T-helper 2 cell treated with Interferon-gamma antibody and Interleukin-4, amounts not matched to agents 5 μg/mL and 100 μg/mL, for 36 hours (primary cell): Measurements from ENCODE around the gene RBM19.
"Not testable (repeated sequence)": the region's sequence is repeated elsewhere in the genome, so short reads cannot be mapped to it uniquely, and the experiment has no call there.

Experiments
- DNase-seq: peaks from one replicate; pipeline ENCODE4 v3.0.0; 2021; ENCODE audit warnings: low spot score
- H3K27ac Mint-ChIP-seq: one replicate; pipeline ENCODE4 v1.8.0; 2021; ENCODE audit warnings: mild to moderate bottlenecking, mixed read lengths
- H3K27me3 Mint-ChIP-seq: one replicate; pipeline ENCODE4 v1.8.0; 2021; ENCODE audit warnings: low read depth, mixed read lengths
- H3K36me3 Mint-ChIP-seq: one replicate; pipeline ENCODE4 v1.8.0; 2021; ENCODE audit warnings: low read depth, mixed read lengths
- H3K4me1 Mint-ChIP-seq: one replicate; pipeline ENCODE4 v1.8.0; 2021; ENCODE audit warnings: low read depth, mixed read lengths
- H3K4me3 Mint-ChIP-seq: one replicate; pipeline ENCODE4 v1.8.0; 2022; ENCODE audit warnings: mild to moderate bottlenecking, moderate library complexity, mixed read lengths
- H3K9me3 Mint-ChIP-seq: one replicate; pipeline ENCODE4 v1.8.0; 2021; ENCODE audit warnings: mixed read lengths

The RBM19 gene

DNA sequence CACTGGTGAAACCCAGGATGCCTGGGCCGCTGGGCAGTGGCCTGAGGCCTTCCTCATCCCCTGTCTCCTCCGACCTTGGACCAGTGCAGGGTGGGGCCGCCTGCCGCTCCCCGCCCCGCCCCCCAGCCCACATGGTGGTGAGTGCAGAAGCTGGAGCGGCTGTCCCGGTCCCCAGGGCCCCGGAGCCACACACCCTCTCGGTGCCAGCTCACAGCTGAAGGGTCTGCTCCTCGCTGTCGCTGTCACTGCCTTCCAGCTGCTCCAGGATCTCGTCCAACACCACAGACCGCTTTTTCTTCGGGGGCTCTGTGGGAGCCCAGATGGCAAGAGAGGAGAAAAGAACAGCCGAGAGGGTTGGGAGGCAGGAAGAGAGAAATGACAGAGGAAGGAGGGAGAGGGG lies 143.1 kb downstream of the RBM19 start:
- Mint-ChIP-seq H3K4me1 (no peaks in the 10 kb centered on the region), H3K27ac (peak overlapping the region; percentile 52), H3K36me3 (no peaks in the 10 kb centered on the region), H3K9me3 (no peaks in the 10 kb centered on the region), H3K27me3 (no peaks in the 10 kb centered on the region), H3K4me3 (no peak overlapping the region)
- DNase-seq = no peak

DNA sequence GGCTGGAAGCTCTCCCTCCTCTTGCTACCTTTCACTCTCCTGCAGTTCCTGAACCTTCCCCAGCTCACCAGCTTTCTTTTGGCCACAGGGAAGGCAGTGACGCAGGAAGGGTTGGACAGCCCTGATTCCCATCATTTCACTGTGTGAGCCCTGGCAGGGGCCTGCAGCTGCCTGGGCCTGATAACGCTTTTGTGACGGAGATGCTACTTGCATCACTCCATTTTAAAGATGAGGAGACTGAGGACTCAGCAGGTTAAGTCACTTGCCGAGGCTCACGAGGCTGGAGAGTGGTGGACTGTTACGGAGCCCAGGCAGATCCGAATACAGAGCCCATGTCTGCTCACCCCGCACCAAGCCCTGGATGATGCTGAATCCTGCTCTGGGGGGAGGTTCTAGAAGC lies 145.3 kb downstream of the RBM19 start:
- Mint-ChIP-seq H3K4me1 (no peaks in the 10 kb centered on the region), H3K27me3 (no peaks in the 10 kb centered on the region), H3K36me3 (no peaks in the 10 kb centered on the region), H3K27ac (no peak overlapping the region), H3K9me3 (no peaks in the 10 kb centered on the region), H3K4me3 (no peak overlapping the region)
- no peak for DNase-seq

DNA sequence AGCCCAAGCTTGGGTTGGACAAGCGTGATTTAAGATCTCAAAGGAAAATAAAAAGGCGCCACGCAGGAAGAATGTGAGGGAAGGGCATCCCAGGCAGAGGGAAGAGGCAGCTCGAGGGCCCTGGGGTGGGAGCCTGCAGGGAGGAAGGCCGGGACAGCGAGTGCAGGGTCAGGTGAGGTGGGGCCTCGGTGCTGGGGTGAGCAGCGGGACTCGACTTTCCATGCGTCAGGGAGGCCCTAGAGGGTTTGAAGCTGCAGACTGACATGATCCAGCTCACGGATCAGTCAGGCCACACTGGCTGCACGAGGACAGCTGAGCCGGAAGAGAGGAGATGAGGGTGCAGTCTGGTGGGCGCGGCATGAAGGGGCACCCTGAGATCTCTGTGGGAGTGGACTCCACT lies 145.8 kb downstream of the RBM19 start:
- Mint-ChIP-seq H3K36me3 (no peaks in the 10 kb centered on the region), H3K27me3 (no peaks in the 10 kb centered on the region), H3K4me1 (no peaks in the 10 kb centered on the region), H3K27ac (no peak overlapping the region), H3K4me3 (no peak overlapping the region), H3K9me3 (no peaks in the 10 kb centered on the region)
- DNase-seq = no peak

DNA sequence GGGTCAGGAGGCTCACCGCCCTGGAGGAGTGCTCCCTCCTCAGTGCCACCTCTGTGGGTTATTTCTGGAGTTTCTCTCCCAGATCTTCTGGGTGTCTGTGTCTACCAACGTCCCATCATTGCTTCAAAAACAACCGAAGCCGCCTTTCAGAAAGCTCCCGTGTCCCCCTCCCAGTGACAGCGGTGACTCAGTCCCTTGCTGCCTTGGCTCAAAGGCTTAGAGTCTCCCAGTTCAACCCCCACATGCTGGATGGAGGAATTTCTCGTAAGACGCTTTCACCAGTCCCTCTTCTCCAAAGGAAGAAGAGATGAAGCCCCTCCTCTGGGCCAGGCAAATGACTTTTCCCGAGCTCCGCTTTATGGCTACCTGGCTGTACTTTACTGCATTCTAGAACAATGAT lies 146.6 kb downstream of the RBM19 start:
- DNase-seq = no peak
- Mint-ChIP-seq H3K27ac (no peak overlapping the region), H3K4me1 (no peaks in the 10 kb centered on the region), H3K9me3 (no peaks in the 10 kb centered on the region), H3K27me3 (no peaks in the 10 kb centered on the region), H3K4me3 (no peak overlapping the region), H3K36me3 (no peaks in the 10 kb centered on the region)

GRCh38 chr12:113818833-113819232 lies 147.3 kb downstream of the RBM19 start:
- Mint-ChIP-seq H3K27ac (no peak overlapping the region), H3K4me1 (no peaks in the 10 kb centered on the region), H3K9me3 (no peaks in the 10 kb centered on the region), H3K27me3 (no peaks in the 10 kb centered on the region), H3K4me3 (no peak overlapping the region), H3K36me3 (no peaks in the 10 kb centered on the region)
- DNase-seq = no peak

GRCh38 chr12:113818283-113818682 lies 147.8 kb downstream of the RBM19 start:
- Mint-ChIP-seq H3K27ac (no peak overlapping the region), H3K9me3 (no peaks in the 10 kb centered on the region), H3K4me1 (no peaks in the 10 kb centered on the region), H3K27me3 (no peaks in the 10 kb centered on the region), H3K36me3 (no peaks in the 10 kb centered on the region), H3K4me3 (no peak overlapping the region)
- DNase-seq = no peak

DNA sequence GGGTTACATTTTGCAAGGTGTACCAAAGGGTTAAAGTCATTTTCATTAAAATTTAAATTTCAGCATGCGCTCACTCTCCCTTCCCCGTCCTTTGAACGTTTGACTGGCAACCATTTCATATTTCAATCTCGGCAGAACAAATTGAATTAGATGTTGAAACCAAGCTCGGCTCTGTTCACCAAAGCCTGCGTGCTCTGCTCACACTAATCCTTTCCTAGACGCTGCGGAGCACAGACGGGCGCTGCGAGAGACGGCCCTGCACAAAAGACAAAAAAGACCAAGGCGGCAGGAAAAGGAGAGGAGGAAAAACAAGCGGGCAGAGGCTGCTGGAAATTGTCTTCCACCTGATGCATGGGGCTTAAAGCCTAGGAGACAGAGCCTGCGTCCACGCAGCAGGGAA lies 149.3 kb downstream of the RBM19 start:
- Mint-ChIP-seq H3K36me3 (peaks cover 2% of the 10 kb centered on the region), H3K27me3 (no peaks in the 10 kb centered on the region), H3K9me3 (no peaks in the 10 kb centered on the region)

DNA sequence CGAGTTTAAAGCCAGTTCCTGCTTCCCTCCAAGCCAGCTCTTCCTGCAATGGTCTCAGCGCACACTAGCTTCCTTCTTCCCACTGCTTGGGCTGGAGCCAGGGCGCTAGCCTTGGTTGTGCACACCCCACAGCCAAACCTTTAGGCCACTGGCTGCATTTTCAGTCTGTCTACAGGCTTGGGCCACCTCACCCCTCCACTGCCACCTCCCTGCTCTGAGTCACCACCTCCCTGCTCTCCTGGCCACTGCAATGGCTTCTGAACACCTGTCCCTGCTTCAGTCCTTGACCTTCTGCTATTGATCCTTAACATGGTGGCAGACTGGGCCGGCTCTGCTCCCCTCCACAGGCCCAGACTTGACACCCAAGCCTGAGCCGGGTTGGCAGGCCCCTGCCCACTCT lies 151.1 kb downstream of the RBM19 start:
- Mint-ChIP-seq H3K36me3 (peaks cover 2% of the 10 kb centered on the region), H3K27ac (no peak overlapping the region), H3K27me3 (no peaks in the 10 kb centered on the region), H3K4me1 (no peaks in the 10 kb centered on the region), H3K9me3 (no peaks in the 10 kb centered on the region), H3K4me3 (no peak overlapping the region)
- DNase-seq = no peak

More for the DNA sequence above, 149.3 kb downstream of the RBM19 start:
- H3K4me3 Mint-ChIP-seq = no peak overlapping the region
- H3K27ac Mint-ChIP-seq = no peak overlapping the region
- H3K4me1 Mint-ChIP-seq = no peaks in the 10 kb centered on the region
- no peak for DNase-seq

- peaks cover 2% of the 10 kb centered on the region for H3K36me3 Mint-ChIP-seq
- DNase-seq = no peak
These were observed 152.9 kb downstream of the RBM19 start for GRCh38 chr12:113813229-113813541.

GRCh38 chr12:113812411-113813228 lies 153.5 kb downstream of the RBM19 start:
- DNase-seq = no peak
- no peak overlapping the region for H3K27ac Mint-ChIP-seq
- H3K4me1 Mint-ChIP-seq = no peaks in the 10 kb centered on the region
- peaks cover 2% of the 10 kb centered on the region for H3K36me3 Mint-ChIP-seq
- H3K4me3 Mint-ChIP-seq = no peak overlapping the region
- no peaks in the 10 kb centered on the region for H3K27me3 Mint-ChIP-seq
- no peaks in the 10 kb centered on the region for H3K9me3 Mint-ChIP-seq

More at GRCh38 chr12:113813229-113813541, 152.9 kb downstream of the RBM19 start:
- Mint-ChIP-seq H3K4me1 (no peaks in the 10 kb centered on the region), H3K4me3 (no peak overlapping the region), H3K9me3 (no peaks in the 10 kb centered on the region), H3K27ac (no peak overlapping the region), H3K27me3 (no peaks in the 10 kb centered on the region)

GRCh38 chr12:113809462-113810220 lies 156.5 kb downstream of the RBM19 start:
- not testable (repeated sequence) for H3K36me3 Mint-ChIP-seq, H3K4me3 Mint-ChIP-seq, H3K4me1 Mint-ChIP-seq, H3K27ac Mint-ChIP-seq, H3K27me3 Mint-ChIP-seq, DNase-seq
- H3K9me3 Mint-ChIP-seq = peaks cover 19% of the 10 kb centered on the region

- Mint-ChIP-seq H3K27ac (no peak overlapping the region), H3K36me3 (peaks cover 5% of the 10 kb centered on the region), H3K4me1 (no peaks in the 10 kb centered on the region), H3K9me3 (peaks cover 19% of the 10 kb centered on the region), H3K27me3 (no peaks in the 10 kb centered on the region), H3K4me3 (no peak overlapping the region)
- no peak for DNase-seq
These were observed 157.8 kb downstream of the RBM19 start for GRCh38 chr12:113808095-113808951.

DNA sequence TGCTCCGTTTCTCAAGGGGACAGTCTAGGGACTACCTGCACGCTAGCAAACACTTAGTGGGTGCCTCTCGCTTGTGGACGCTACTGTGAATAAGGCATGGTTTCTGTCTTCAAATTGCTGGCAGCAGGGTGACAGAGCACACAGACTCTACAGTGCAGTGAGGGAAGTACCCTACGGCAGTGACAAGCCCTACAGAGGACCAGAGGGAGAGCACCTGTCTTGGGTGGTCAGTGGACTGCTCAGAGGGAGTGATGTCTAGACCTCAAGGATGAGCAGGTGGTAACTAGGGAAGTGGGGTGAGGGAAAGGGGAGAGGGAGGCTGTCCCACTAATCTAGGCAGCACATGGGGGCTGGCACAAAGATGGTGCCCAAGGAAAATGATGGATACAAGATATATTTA lies 160.5 kb downstream of the RBM19 start:
- H3K9me3 Mint-ChIP-seq = peaks cover 19% of the 10 kb centered on the region
- peaks cover 4% of the 10 kb centered on the region for H3K36me3 Mint-ChIP-seq
- no peaks in the 10 kb centered on the region for H3K4me1 Mint-ChIP-seq
- no peak overlapping the region for H3K4me3 Mint-ChIP-seq
- H3K27me3 Mint-ChIP-seq = no peaks in the 10 kb centered on the region
- no peak overlapping the region for H3K27ac Mint-ChIP-seq
- DNase-seq = no peak
